ENCODE measurements around the gene MRPL23.

Gene MRPL23

GRCh38 chr11:1946812-1947484, at the start of gene MRPL23:
Gene MRPL23 (plus strand): TSS chr11:1947332. CDS start chr11:1947363, 31 bp downstream.
- no peak for DNase-seq

- DNase-seq: no peak
Measured at GRCh38 chr11:1899090-1899489, 48.0 kb upstream of the MRPL23 start.

GRCh38 chr11:1899686-1900085, 47.4 kb upstream of the MRPL23 start:
- no peak for DNase-seq

- no peak for DNase-seq
Measured at GRCh38 chr11:1906181-1906580, 41.0 kb upstream of the MRPL23 start.

- DNase-seq: no peak
Measured at GRCh38 chr11:1906611-1907423, 40.3 kb upstream of the MRPL23 start.

GRCh38 chr11:1908618-1909017, 38.5 kb upstream of the MRPL23 start:
- no peak for DNase-seq

- DNase-seq: no peak
Measured at GRCh38 chr11:1909524-1909923, 37.6 kb upstream of the MRPL23 start.

GRCh38 chr11:1912289-1912878, 34.7 kb upstream of the MRPL23 start:
- no peak for DNase-seq

- no peak for DNase-seq
Measured at GRCh38 chr11:1913271-1914060, 33.7 kb upstream of the MRPL23 start.

- DNase-seq: no peak
Measured at GRCh38 chr11:1915795-1916131, 31.4 kb upstream of the MRPL23 start.

GRCh38 chr11:1916132-1916985, 30.8 kb upstream of the MRPL23 start:
- DNase-seq: no peak

- no peak for DNase-seq
Measured at GRCh38 chr11:1916986-1917522, 30.1 kb upstream of the MRPL23 start.

- DNase-seq: no peak
Measured at GRCh38 chr11:1917523-1918435, 29.4 kb upstream of the MRPL23 start.

GRCh38 chr11:1918436-1919315, 28.5 kb upstream of the MRPL23 start:
- no peak for DNase-seq

- no peak for DNase-seq
Measured at GRCh38 chr11:1919391-1920127, 27.6 kb upstream of the MRPL23 start, which contains the start of gene TNNT3. Gene TNNT3 (plus strand): TSS chr11:1919703. CDS start chr11:1922875, 3,172 bp downstream.

GRCh38 chr11:1920128-1920908, 26.8 kb upstream of the MRPL23 start:
- DNase-seq: no peak

- no peak for DNase-seq
Measured at GRCh38 chr11:1920909-1921573, 26.1 kb upstream of the MRPL23 start.

Measured in NCI-H446 (cell line).